MM.1S (cell line): ENCODE results near the gene TMEM260.
"Not testable (repeated sequence)": the region's sequence is repeated elsewhere in the genome, so short reads cannot be mapped to it uniquely, and the experiment has no call there.

Source experiments
- CTCF ChIP-seq: fragments of 300-600 bp; sonication (generic); IDR thresholded peaks from 2 replicates; pipeline ENCODE4 v1.5.1; 2016; ENCODE audit warnings: antibody characterized with exemption, low read length, mixed read lengths
- EZH2 ChIP-seq: fragments of 300-600 bp; sonication (generic); optimal IDR thresholded peaks from 2 replicates; pipeline ENCODE3; 2017; ENCODE audit warnings: low read depth, mild to moderate bottlenecking, antibody characterized with exemption, low read length, mixed read lengths
- EZH2phosphoT487 ChIP-seq: fragments of 300-600 bp; sonication (generic); IDR thresholded peaks from 2 replicates; pipeline ENCODE4 v1.6.1; 2018; ENCODE audit warnings: antibody characterized with exemption, low read length

GRCh38 chr14:56667290-56667689 lies 87.7 kb downstream of the TMEM260 start:
- TF ChIP-seq EZH2phosphoT487, CTCF, EZH2: not testable (repeated sequence)
